Lung (tissue), 12 donors: Measurements from ENCODE around the gene NYNRIN. TPM values are rescaled to one million over a fixed set of nuclear protein-coding genes. Genes with fewer than 3 reads are reported as not detected.

Experiments
- ATAC-seq: fragments of 200-7000 bp; cut with Tn5 transposase; one replicate; pipeline ENCODE4 v1.9.1; 2020; ENCODE audit warnings: moderate number of reproducible peaks; ENCODE audit not compliant: insufficient read depth, low FRiP score
- DNase-seq, 3 donors: peaks; one replicate each; pipeline ENCODE4 v3.0.0-alpha.2; 2013 to 2017
- H3K27ac ChIP-seq, 2 donors: one replicate each; pipeline ENCODE4 v1.5.1; 2013; ENCODE audit warnings: mild to moderate bottlenecking in 2 of 2, moderate library complexity in 2 of 2, control low read depth in 1 of 2, inconsistent platforms in 1 of 2, low read depth in 1 of 2, low read length in 1 of 2
- H3K27me3 ChIP-seq, 3 donors: one replicate each; pipeline ENCODE4 v1.5.1; 2013; ENCODE audit warnings: low read length in 2 of 3; ENCODE audit not compliant: control insufficient read depth in 3 of 3, insufficient read depth in 3 of 3
- H3K36me3 ChIP-seq, 4 donors: one replicate each; pipeline ENCODE4 v1.5.1; 2013; ENCODE audit warnings: low read length in 4 of 4, mild to moderate bottlenecking in 1 of 4, moderate library complexity in 1 of 4; ENCODE audit not compliant: control insufficient read depth in 4 of 4, insufficient read depth in 4 of 4
- H3K4me1 ChIP-seq, 5 donors: one replicate each; pipeline ENCODE4 v1.5.1; 2013; ENCODE audit warnings: low read length in 5 of 5, mild to moderate bottlenecking in 2 of 5, moderate library complexity in 1 of 5; ENCODE audit not compliant: control insufficient read depth in 5 of 5, insufficient read depth in 5 of 5
- H3K4me3 ChIP-seq: one replicate; pipeline ENCODE4 v1.5.1; 2013; ENCODE audit warnings: mild to moderate bottlenecking, control low read depth, moderate library complexity
- H3K9ac ChIP-seq, 2 donors: one replicate each; pipeline ENCODE4 v1.5.1; 2013; ENCODE audit warnings: low read length in 2 of 2, control low read depth in 1 of 2; ENCODE audit not compliant: insufficient read depth in 1 of 2
- H3K9me3 ChIP-seq, 4 donors: one replicate each; pipeline ENCODE4 v1.5.1; 2013; ENCODE audit warnings: low read length in 3 of 4, mild to moderate bottlenecking in 1 of 4, moderate library complexity in 1 of 4; ENCODE audit not compliant: control insufficient read depth in 4 of 4, insufficient read depth in 3 of 4
- CTCF ChIP-seq: IDR thresholded peaks from 2 replicates; pipeline ENCODE4 v1.5.1; 2012; ENCODE audit warnings: mild to moderate bottlenecking; ENCODE audit errors: control extremely low read depth, extremely low read depth
- WGBS, 2 donors: extraction: QIAGEN DNeasy Blood & Tissue Kit; methylation state at CpG; one replicate each; pipeline ENCODE4 v1.1.7; 2013; 5-methylcytosine and 5-hydroxymethylcytosine counted together
- polyA plus RNA-seq, 2 donors: library from polyadenylated mRNA; stranded (reverse); fragments of 200-250 nt; gene quantifications; one replicate each; pipeline ENCODE4 v1.2.1, GENCODE V29; 2013
- total RNA-seq, 2 donors: library from RNA; depleted of rRNA in 1 of 2; stranded (reverse); fragments of >200 nt in 1 of 2; gene quantifications; one replicate each; pipeline ENCODE4 v1.2.1, GENCODE V29; 2014 to 2021
- donor health status: control.
- donor health status: control.
- donor health status: Bipolar disorder and iron deficiency.
- donor health status: healthy.
- donor health status: DM: yes; HTN: yes; CAD: no.

NYNRIN gene
- total and polyA plus RNA-seq, 4 donors = 2.9 to 49.8 (median 10.2) TPM

DNA sequence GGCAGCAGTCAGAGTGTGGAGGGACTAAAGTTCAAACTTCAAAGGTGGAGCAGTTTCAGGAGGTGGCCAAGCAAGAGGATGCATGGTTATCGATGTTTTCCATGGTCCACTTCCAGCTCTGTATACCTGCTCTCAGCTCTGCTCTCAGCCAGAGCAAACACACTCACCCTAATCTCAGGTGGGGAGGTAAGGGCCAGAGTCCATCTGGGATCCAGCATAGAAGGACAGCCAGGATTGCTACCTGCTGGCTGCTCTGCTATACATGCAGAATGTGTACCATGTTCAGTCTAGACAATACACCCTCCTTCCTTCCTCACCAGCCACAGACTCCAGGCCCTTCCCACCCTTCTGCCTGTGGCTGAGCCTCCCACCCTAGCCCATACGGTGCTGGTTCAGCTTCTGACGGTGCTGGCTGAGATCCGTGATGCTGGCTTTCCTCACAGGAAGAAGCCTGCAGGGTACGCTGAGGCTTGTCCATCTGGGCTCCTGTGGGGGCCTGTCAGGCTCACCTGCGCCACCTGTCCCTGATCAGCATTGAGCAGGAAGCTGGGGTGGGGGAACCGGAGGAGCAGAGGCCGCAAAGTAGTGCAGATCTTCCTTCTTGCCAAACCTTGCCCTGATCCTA, 28.2 kb downstream of the NYNRIN start:
- DNase-seq = no peak
- no peak overlapping the region for H3K27ac ChIP-seq
- H3K36me3 ChIP-seq = peaks cover 0 to 5% (median 3%) of the 10 kb centered on the region in 4 donors
- H3K9me3 ChIP-seq = no peaks in the 10 kb centered on the region
- H3K27me3 ChIP-seq = no peaks in the 10 kb centered on the region
- no peak for ATAC-seq
- TF ChIP-seq CTCF = no peak
- WGBS, 2 donors = 38 to 69% methylated on average over 8 of the region's 8 CpGs
- H3K4me1 ChIP-seq = peaks cover 0 to 31% (median 17%) of the 10 kb centered on the region in 5 donors
- H3K9ac ChIP-seq = no peak overlapping the region
- H3K4me3 ChIP-seq = no peak overlapping the region

GRCh38 chr14:24427537-24428508, 29.0 kb downstream of the NYNRIN start:
- Histone ChIP-seq H3K36me3 (peaks cover 0 to 13% (median 8%) of the 10 kb centered on the region in 4 donors), H3K9ac (no peak overlapping the region), H3K4me3 (no peak overlapping the region), H3K9me3 (no peaks in the 10 kb centered on the region), H3K27ac (no peak overlapping the region), H3K4me1 (peaks cover 0 to 33% (median 17%) of the 10 kb centered on the region in 5 donors), H3K27me3 (no peaks in the 10 kb centered on the region)
- 89 to 91% methylated on average over 18 of the region's 18 CpGs for WGBS, 2 donors
- no peak for DNase-seq
- TF ChIP-seq CTCF = no peak
- ATAC-seq = no peak

DNA sequence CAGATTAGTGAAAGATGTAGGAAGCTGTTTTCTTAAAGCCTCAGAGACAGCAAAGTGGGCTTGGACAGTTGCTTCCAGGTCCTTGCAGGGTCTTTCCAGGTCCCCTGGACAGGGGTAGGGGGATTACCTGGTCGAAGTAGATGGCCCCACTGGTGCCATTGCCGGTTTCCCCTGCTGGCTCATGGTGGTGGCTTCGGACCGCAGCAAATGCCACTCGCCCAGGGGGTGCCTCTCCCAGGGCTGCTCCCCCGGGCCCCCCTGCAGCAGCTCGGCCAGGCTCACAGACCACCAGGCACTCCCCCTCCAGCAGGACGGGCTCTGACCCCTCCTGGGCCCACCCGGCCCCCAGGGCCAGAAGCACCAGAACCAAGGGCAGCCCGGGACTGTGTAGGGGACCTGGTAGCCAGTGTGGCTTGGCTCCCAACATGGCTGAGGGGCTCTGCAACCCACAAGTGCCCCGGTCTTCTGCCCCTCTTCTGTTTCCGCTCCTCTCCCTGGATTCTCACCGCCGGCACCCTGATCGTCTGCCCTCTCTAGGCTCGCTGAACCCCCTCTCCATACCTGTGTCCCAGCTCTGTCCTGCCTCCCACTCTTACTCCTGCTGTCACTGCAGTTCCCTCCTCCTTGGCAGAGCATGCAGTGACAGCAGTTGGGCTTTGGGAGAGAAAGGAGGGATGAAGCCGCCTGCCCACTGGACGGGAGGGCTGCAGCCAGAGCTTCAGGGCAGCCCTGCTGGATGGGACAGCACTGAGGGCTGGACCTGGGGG, 30.0 kb downstream of the NYNRIN start:
- peaks cover 0 to 33% (median 15%) of the 10 kb centered on the region in 5 donors for H3K4me1 ChIP-seq
- H3K27me3 ChIP-seq = no peaks in the 10 kb centered on the region
- peak overlapping the region; percentile 97 to 99 for H3K27ac ChIP-seq
- no peak for TF ChIP-seq CTCF
- H3K36me3 ChIP-seq = peaks cover 0 to 20% (median 15%) of the 10 kb centered on the region in 4 donors
- WGBS, 2 donors = 88 to 99% methylated on average over 13 to 18 of the region's 18 CpGs
- H3K4me3 ChIP-seq = no peak overlapping the region
- peak overlapping the region; percentile 77 to 89 for H3K9ac ChIP-seq
- no peaks in the 10 kb centered on the region for H3K9me3 ChIP-seq
- ATAC-seq (no peak), DNase-seq (peak in 2 of 3 donors; percentile 55 to 56)
